GM10248 (cell line): ENCODE results near the gene CHTOP.
A peak's percentile ranks its signal among the peaks of the same experiment; 100 is the strongest.
"Not testable (repeated sequence)": the region's sequence is repeated elsewhere in the genome, so short reads cannot be mapped to it uniquely, and the experiment has no call there.

Source experiments
- CTCF ChIA-PET: fragments of 300-600 bp; sonication (Branson Sonifier 250); formaldehyde crosslinking; extraction: SDS; loops from one replicate; lab custom pipeline; 2021; ENCODE audit warnings: antibody characterized with exemption; lab: Yijun Ruan, JAX
- POLR2A ChIA-PET: fragments of 350-650 bp; sonication (Branson Sonifier 250); formaldehyde crosslinking; extraction: SDS; loops from one replicate; lab custom pipeline; 2020; ENCODE audit warnings: antibody characterized with exemption; lab: Yijun Ruan, JAX
- DNase-seq: peaks from one replicate; pipeline ENCODE4 v3.0.0; 2012; ENCODE audit errors: extremely low spot score
- CTCF ChIP-seq: IDR thresholded peaks from 2 replicates; pipeline ENCODE4 v1.5.1; 2012; ENCODE audit warnings: mild to moderate bottlenecking, low read depth; ENCODE audit errors: extremely low read depth, missing control alignments, control extremely low read depth

Gene CHTOP

GRCh38 chr1:153670257-153670858 lies 36.5 kb downstream of the CHTOP start:
- DNase-seq, result no peak
- POLR2A ChIA-PET, result interaction anchor here (0.6 to 1.4 kb wide), 3 partner anchors 11 to 47 kb away, joined by 3 to 7 read pairs (median 7); partner anchors contain the start of gene CHTOP
- CTCF ChIA-PET, result interaction anchor here (1.9 kb wide), 1 partner anchor 10 kb away, joined by 8 read pairs; no protein-coding TSS in a partner anchor
- TF ChIP-seq CTCF, result no peak

GRCh38 chr1:153670859-153671627 lies 37.2 kb downstream of the CHTOP start, which contains the start of gene ILF2:
Gene ILF2, minus strand, starts transcription at chr1:153670993. Its CDS starts 71 bp downstream, at chr1:153670922.
- peak; percentile 97 for DNase-seq
- CTCF ChIA-PET, result interaction anchor here (0.8 to 1.9 kb wide), 7 partner anchors 9 to 316 kb away, joined by 3 to 9 read pairs (median 3); partner anchors contain the start of gene CHTOP
- TF ChIP-seq CTCF, result peak; percentile 30
- POLR2A ChIA-PET, result interaction anchor here (0.6 to 1.4 kb wide), 3 partner anchors 11 to 48 kb away, joined by 3 to 7 read pairs (median 7); partner anchors contain the start of gene CHTOP

- POLR2A ChIA-PET, result interaction anchor here (0.6 to 1.3 kb wide), 3 partner anchors 38 to 319 kb away, joined by 3 to 4 read pairs (median 4); partner anchors contain the start of genes CHTOP and RPS27
- not testable (repeated sequence) for DNase-seq
- CTCF ChIA-PET, result interaction anchor here (0.8 to 2.0 kb wide), 11 partner anchors 9 to 315 kb away, joined by 3 to 9 read pairs (median 3); partner anchors contain the start of gene CHTOP
Observed at GRCh38 chr1:153671628-153672353, 37.9 kb downstream of the CHTOP start.

DNA sequence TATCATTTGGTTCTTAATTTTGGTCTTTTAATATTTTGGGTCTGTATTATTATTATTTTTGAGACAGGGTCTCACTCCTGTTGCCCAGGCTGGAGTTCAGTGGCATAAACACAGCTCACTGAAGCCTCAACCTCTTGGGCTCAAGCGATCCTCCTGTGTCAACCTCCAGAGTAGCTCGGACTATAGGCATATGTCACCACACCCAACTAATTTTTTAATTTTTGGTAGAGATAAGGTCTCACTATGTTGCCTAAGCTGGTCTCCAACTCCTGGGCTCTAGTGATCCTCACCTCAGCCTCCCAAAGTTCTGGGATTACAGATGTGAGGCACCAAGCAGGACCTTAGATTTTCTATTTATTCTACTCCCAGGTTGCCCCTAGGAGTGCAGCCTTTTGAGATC lies 39.6 kb downstream of the CHTOP start:
- no peak for TF ChIP-seq CTCF
- CTCF ChIA-PET, result interaction anchor here (1.3 to 2.0 kb wide), 3 partner anchors 19 to 75 kb away, joined by 3 to 6 read pairs (median 5); no protein-coding TSS in a partner anchor
- POLR2A ChIA-PET, result no interaction called here
- DNase-seq, result no peak

DNA sequence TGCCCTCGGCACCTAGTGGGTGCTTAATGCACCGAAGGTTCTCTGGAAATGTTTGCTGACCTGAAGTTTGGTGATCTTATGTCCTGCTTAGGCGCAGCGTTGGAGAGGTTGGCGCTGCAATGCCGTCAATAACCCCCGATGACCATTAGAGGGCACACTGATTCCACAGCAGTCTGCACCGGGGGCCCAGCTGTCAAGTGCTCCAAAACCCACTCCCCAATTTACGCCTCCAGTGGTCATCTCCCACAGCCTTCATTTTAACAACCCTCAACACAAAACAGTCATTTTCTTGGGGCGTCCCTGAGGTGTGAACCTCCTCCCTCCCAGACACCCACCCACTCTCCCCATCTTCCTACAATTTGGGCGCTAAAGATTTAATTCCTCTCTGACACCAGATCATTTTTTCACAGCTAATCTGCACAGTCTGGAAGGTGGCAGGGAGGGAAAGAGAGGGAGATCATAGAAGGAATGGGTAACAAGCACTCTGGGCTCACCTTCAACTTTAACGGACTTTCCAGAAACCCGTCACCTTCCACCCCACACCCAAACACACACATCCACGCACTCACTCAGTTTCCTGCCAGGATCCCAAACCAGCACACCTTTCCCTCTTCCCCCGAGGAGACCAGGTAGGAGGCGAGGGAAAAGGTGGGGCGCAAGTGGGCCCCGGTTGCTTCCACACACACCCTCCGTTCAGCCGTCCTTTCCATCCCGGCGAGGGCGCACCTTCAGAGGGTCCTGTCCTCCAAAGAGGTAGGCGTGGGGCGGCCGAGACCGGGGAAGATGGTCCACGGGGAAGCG lies 44.1 kb downstream of the CHTOP start:
- POLR2A ChIA-PET, result no interaction called here
- peak; percentile 77 for DNase-seq
- peak; percentile 89 for TF ChIP-seq CTCF
- CTCF ChIA-PET, result interaction anchor here (0.7 to 2.9 kb wide), 27 partner anchors 12 to 317 kb away, joined by 3 to 18 read pairs (median 4); partner anchors contain the start of genes CREB3L4 and SNAPIN
